ENCODE results near the gene NR3C1. TPM values are rescaled to one million over a fixed set of nuclear protein-coding genes. Genes with fewer than 3 reads are reported as not detected.

Gene NR3C1
- total and polyA plus RNA-seq, 8 donors, result 6.5 to 42.2 (median 27.1) TPM

DNA sequence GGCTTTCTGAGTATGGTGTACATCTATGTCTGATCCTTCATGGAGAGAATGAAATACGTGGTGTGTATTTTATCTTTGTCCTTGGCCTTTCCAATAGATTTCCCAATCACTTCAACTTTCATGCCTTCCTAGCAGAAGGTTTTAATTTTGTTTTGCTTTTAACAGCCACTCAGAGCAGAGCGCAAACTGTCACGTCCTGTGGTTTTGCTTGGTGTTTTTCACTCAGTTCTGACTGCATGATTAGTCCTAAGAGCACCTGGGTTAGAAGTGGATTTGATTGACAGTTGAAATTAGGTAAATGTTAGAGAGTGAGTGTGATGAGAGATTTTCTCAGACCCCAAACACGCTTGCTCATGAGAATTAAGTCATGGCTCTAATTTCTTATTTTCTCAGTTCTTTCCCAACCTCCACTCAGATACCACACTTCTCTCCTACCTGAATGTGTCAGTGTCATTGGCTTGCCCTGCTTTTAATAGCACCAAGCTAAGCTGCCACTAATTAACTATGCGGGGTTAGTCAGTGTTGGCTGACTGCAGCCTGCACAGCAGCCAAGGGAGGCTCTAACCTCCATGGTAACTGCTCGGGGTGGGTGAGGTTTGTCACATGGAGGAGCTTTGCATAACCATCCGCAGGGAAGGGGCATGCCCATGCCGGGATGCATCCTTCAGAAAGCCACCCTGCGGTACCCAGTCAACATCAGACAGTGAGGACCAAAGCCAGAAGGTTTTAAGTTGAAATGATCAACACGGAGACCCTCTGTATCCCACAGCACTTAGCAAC, 173.4 kb downstream of the NR3C1 start:
- no peak for FAIRE-seq

DNA sequence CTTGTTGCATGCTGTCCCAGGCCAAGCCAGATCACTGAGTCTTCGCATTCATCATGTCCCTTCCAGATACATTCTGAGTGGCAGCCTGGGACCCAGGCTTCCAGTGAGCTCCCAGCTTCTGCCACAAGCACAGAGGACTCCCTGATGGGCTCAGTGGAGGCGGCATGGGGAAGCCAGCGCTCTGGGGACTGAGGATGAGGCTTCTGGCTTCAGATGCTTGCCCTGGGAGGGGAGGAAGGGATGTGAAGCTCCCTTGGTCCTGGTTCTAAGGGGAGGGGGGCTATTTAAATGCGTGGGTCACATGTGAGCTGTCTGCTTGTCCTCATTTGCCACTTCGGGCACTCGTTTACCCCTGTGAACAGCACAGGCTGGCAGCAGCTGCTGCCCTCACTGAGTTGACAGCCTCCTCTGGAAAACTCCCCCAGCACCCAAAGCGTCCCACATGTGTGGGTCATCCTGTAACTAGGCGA, 174.0 kb downstream of the NR3C1 start:
- FAIRE-seq (no peak), DNase-seq (no peak), ATAC-seq (peak in 3 of 4 donors; percentile 17 to 47 (median 27))
- TF ChIP-seq, protein P1, sequence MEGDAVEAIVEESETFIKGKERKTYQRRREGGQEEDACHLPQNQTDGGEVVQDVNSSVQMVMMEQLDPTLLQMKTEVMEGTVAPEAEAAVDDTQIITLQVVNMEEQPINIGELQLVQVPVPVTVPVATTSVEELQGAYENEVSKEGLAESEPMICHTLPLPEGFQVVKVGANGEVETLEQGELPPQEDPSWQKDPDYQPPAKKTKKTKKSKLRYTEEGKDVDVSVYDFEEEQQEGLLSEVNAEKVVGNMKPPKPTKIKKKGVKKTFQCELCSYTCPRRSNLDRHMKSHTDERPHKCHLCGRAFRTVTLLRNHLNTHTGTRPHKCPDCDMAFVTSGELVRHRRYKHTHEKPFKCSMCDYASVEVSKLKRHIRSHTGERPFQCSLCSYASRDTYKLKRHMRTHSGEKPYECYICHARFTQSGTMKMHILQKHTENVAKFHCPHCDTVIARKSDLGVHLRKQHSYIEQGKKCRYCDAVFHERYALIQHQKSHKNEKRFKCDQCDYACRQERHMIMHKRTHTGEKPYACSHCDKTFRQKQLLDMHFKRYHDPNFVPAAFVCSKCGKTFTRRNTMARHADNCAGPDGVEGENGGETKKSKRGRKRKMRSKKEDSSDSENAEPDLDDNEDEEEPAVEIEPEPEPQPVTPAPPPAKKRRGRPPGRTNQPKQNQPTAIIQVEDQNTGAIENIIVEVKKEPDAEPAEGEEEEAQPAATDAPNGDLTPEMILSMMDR (IDR thresholded peaks at IDR 0.05), result no peak
- Histone ChIP-seq H3K4me1 (no peaks in the 10 kb centered on the region), H3K27me3 (no peaks in the 10 kb centered on the region), H3K4me3 (no peak overlapping the region), H3K9me3 (no peaks in the 10 kb centered on the region), H3K36me3 (no peaks in the 10 kb centered on the region), H3K27ac (peak overlapping the region in 1 of 4 donors; percentile 4)
- intact Hi-C loops (cut with DNase I), result no loop called here
- 54 to 58% methylated on average over 8 of the region's 8 CpGs for WGBS, 2 donors

More for the DNA sequence above, 173.4 kb downstream of the NR3C1 start:
- TF ChIP-seq, protein P1 (IDR thresholded peaks at IDR 0.05), result no peak
- H3K36me3 ChIP-seq, result no peaks in the 10 kb centered on the region
- peak overlapping the region in 1 of 4 donors; percentile 4 for H3K27ac ChIP-seq
- WGBS, 2 donors, result 44 to 55% methylated on average over 10 of the region's 10 CpGs
- intact Hi-C loops (cut with DNase I), result no loop called here
- H3K9me3 ChIP-seq, result no peaks in the 10 kb centered on the region
- no peaks in the 10 kb centered on the region for H3K27me3 ChIP-seq
- ATAC-seq, result peak; percentile 75 to 85 (median 79)
- peak in 2 of 6 donors; percentile 25 to 26 for DNase-seq
- H3K4me3 ChIP-seq, result no peak overlapping the region
- H3K4me1 ChIP-seq, result no peaks in the 10 kb centered on the region

DNA sequence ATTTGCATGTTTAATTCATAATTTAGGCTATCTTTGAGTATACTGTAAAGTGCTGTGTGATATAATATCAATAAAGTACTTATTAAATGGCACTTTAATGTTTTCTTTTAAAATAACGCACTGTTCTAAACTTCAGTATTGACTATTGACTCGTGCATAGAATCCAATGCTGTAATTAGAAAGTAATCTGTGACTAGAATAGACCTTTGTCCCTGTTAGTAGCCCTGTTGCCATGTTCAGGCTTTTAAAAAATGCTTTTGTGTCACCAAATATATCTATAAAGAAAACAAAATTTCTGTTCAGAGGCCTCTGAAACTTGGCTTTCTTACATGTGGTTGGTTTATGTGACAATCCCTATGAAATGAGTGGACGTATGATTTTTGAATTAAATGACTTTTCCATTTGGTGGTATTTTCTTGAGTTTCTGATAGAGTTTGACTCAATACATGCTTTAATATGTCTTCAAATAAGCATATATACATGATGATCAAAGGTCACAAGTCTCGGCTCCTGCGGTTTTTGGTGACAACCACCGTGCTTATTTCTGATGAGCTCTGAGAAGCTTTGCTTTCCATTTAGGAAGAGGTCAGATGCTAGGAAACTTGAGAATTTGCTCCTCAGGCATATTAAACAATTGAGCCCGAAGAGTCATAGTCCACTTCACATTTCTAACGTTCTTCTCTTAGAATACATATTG, 174.7 kb downstream of the NR3C1 start:
- no peaks in the 10 kb centered on the region for H3K4me1 ChIP-seq
- 83 to 85% methylated on average over 8 of the region's 8 CpGs for WGBS, 2 donors
- intact Hi-C loops (cut with DNase I), result no loop called here
- TF ChIP-seq, protein P1 (IDR thresholded peaks at IDR 0.05), result no peak
- no peak for ATAC-seq
- no peaks in the 10 kb centered on the region for H3K27me3 ChIP-seq
- H3K4me3 ChIP-seq, result no peak overlapping the region
- no peaks in the 10 kb centered on the region for H3K36me3 ChIP-seq
- no peak for FAIRE-seq
- no peak for DNase-seq
- no peak overlapping the region for H3K27ac ChIP-seq
- H3K9me3 ChIP-seq, result no peaks in the 10 kb centered on the region
